SU-DHL-6 (cell line): ENCODE data around the gene GNL2.
"Not testable (repeated sequence)": the region's sequence is repeated elsewhere in the genome, so short reads cannot be mapped to it uniquely, and the experiment has no call there.

ENCODE experiments used
- H2AFZ ChIP-seq: fragments of 200-600 bp; sonication (generic); 2 replicates; pipeline ENCODE4 v1.6.1; 2014; ENCODE audit warnings: low read depth, mild to moderate bottlenecking, moderate library complexity, mixed read lengths, antibody characterized with exemption, low read length; ENCODE audit not compliant: severe bottlenecking
- H3F3A ChIP-seq: fragments of 200-600 bp; shearing (Covaris generic); 2 replicates; pipeline ENCODE4 v1.6.0; 2016; ENCODE audit warnings: antibody characterized with exemption, mild to moderate bottlenecking; ENCODE audit not compliant: insufficient read depth
- H3K27ac ChIP-seq: fragments of 200-600 bp; sonication (generic); 2 replicates; pipeline ENCODE4 v1.5.1; 2016; ENCODE audit warnings: low read depth, mild to moderate bottlenecking, low read length, moderate library complexity, mixed read lengths
- H3K27me3 ChIP-seq: fragments of 200-600 bp; sonication (generic), shearing (Covaris generic); 2 replicates; pipeline ENCODE4 v1.6.0; 2014; ENCODE audit warnings: mild to moderate bottlenecking, low read length
- H3K36me3 ChIP-seq: fragments of 200-600 bp; sonication (generic); 2 replicates; pipeline ENCODE4 v1.6.1; 2014; ENCODE audit warnings: mild to moderate bottlenecking, low read length, mixed read lengths
- H3K4me2 ChIP-seq: fragments of 300-600, 200-600 bp; shearing (Covaris generic), sonication (generic); 2 replicates; pipeline ENCODE4 v1.6.0; 2014; ENCODE audit warnings: low read length, low read depth, mild to moderate bottlenecking; ENCODE audit not compliant: poor library complexity, severe bottlenecking
- H3K4me3 ChIP-seq: fragments of 200-600 bp; sonication (generic); 2 replicates; pipeline ENCODE4 v1.5.1; 2014; ENCODE audit warnings: antibody characterized with exemption, low read length, mild to moderate bottlenecking, mixed read lengths; ENCODE audit not compliant: insufficient read depth, poor library complexity, severe bottlenecking
- H3K79me2 ChIP-seq: fragments of 200-600 bp; sonication (generic); 2 replicates; pipeline ENCODE4 v1.6.1; 2014; ENCODE audit warnings: mild to moderate bottlenecking, low read length, moderate library complexity; ENCODE audit not compliant: insufficient read depth
- H3K9ac ChIP-seq: fragments of 200-600 bp; sonication (generic); 2 replicates; pipeline ENCODE4 v1.7.0; 2014; ENCODE audit warnings: mild to moderate bottlenecking, low read length
- H3K9me2 ChIP-seq: fragments of 200-600 bp; sonication (generic); replicated peaks from 2 replicates; pipeline ENCODE4 v1.6.1; 2014; ENCODE audit warnings: low read length; ENCODE audit not compliant: insufficient read depth
- H3K9me3 ChIP-seq: fragments of 200-600 bp; sonication (generic); 2 replicates; pipeline ENCODE4 v1.6.1; 2014; ENCODE audit warnings: low read length, mixed read lengths; ENCODE audit not compliant: insufficient read depth
- H4K20me1 ChIP-seq: fragments of 200-600 bp; sonication (generic); 2 replicates; pipeline ENCODE4 v1.6.1; 2014; ENCODE audit warnings: low read depth, mild to moderate bottlenecking, antibody characterized with exemption, low read length, moderate library complexity, mixed read lengths
- CTCF ChIP-seq: fragments of 200-600 bp; sonication (generic); IDR thresholded peaks from one replicate; pipeline ENCODE4 v1.5.1; 2017; ENCODE audit warnings: antibody characterized with exemption, mild to moderate bottlenecking, low read length, moderate library complexity; ENCODE audit not compliant: insufficient read depth, poor library complexity, severe bottlenecking
- EZH2phosphoT487 ChIP-seq: fragments of 200-600 bp; sonication (generic), shearing (Covaris generic); conservative IDR thresholded peaks from 2 replicates; pipeline ENCODE4 v1.6.1; 2018; ENCODE audit warnings: mild to moderate bottlenecking, antibody characterized with exemption, low read length, moderate library complexity, mixed read lengths

GNL2 gene

GRCh38 chr1:37544530-37544929 lies 51.2 kb downstream of the GNL2 start:
- Histone ChIP-seq H3K4me3 (no peak overlapping the region), H3K9ac (no peak overlapping the region), H3K4me2 (no peak overlapping the region), H4K20me1 (no peaks in the 10 kb centered on the region), H3F3A (no peaks in the 10 kb centered on the region), H3K9me3 (no peaks in the 10 kb centered on the region), H3K79me2 (peaks cover 4% of the 10 kb centered on the region; the same call in 1 of the 2 replicates), H2AFZ (no peak overlapping the region), H3K27ac (no peak overlapping the region), H3K27me3 (no peaks in the 10 kb centered on the region), H3K9me2 (no peaks in the 10 kb centered on the region), H3K36me3 (peaks cover 12% of the 10 kb centered on the region; the same call in 1 of the 2 replicates)
- TF ChIP-seq EZH2phosphoT487 (no peak), CTCF (no peak)

GRCh38 chr1:37540036-37540785 lies 55.5 kb downstream of the GNL2 start:
- no peak overlapping the region for H3K4me2 ChIP-seq
- TF ChIP-seq EZH2phosphoT487 = no peak
- TF ChIP-seq CTCF = no peak
- no peaks in the 10 kb centered on the region for H3K9me2 ChIP-seq
- no peak overlapping the region for H3K9ac ChIP-seq
- H3F3A ChIP-seq = no peaks in the 10 kb centered on the region
- peaks cover 5% of the 10 kb centered on the region; the same call in 1 of the 2 replicates for H3K36me3 ChIP-seq
- no peaks in the 10 kb centered on the region for H3K27me3 ChIP-seq
- no peaks in the 10 kb centered on the region for H3K9me3 ChIP-seq
- no peak overlapping the region for H2AFZ ChIP-seq
- no peak overlapping the region for H3K27ac ChIP-seq
- no peaks in the 10 kb centered on the region for H4K20me1 ChIP-seq
- H3K4me3 ChIP-seq = no peak overlapping the region
- H3K79me2 ChIP-seq = no peaks in the 10 kb centered on the region

- not testable (repeated sequence) for H3K27ac ChIP-seq, H3K9me3 ChIP-seq, H3K79me2 ChIP-seq, H3K36me3 ChIP-seq, H3K9me2 ChIP-seq, H3K9ac ChIP-seq, H2AFZ ChIP-seq, H3K4me3 ChIP-seq, H3K27me3 ChIP-seq, H3F3A ChIP-seq, H4K20me1 ChIP-seq, H3K4me2 ChIP-seq
Measured at GRCh38 chr1:37539154-37539553, 56.6 kb downstream of the GNL2 start.

DNA sequence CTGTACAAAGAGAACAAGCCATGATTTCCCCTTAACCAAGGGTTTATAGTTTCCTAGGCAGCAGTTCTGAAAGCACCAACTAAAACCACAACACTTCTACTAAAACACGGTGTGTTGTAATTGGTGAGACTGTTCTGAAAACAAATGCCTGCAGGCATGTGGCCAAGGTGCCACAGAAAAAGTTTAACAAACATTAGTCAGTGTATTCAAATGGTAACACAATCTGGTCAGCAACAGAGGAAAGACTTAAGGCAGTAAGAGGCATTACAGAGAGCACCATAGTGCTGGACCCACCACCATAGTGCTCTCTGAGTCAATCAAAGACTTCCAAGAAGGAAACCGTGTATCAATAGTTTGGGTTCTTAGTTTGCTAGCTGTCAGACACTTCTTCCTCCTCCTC lies 58.4 kb downstream of the GNL2 start:
- no peak overlapping the region for H3K4me3 ChIP-seq
- no peaks in the 10 kb centered on the region for H3K9me3 ChIP-seq
- no peak for TF ChIP-seq CTCF
- TF ChIP-seq EZH2phosphoT487 = no peak
- H4K20me1 ChIP-seq = no peaks in the 10 kb centered on the region
- H3K9ac ChIP-seq = no peak overlapping the region
- no peak overlapping the region for H2AFZ ChIP-seq
- no peaks in the 10 kb centered on the region for H3K9me2 ChIP-seq
- no peaks in the 10 kb centered on the region for H3K27me3 ChIP-seq
- no peak overlapping the region for H3K27ac ChIP-seq
- H3K4me2 ChIP-seq = no peak overlapping the region
- H3K79me2 ChIP-seq = no peaks in the 10 kb centered on the region
- H3K36me3 ChIP-seq = peaks cover 5% of the 10 kb centered on the region; the same call in 1 of the 2 replicates
- no peaks in the 10 kb centered on the region for H3F3A ChIP-seq
